ENCODE data around the gene YIPF3. TPM values are rescaled to one million over a fixed set of nuclear protein-coding genes. Genes with fewer than 3 reads are reported as not detected.

Gene YIPF3
- total and polyA plus RNA-seq, 4 donors = 81.3 to 119 (median 96.2) TPM

GRCh38 chr6:43503443-43503842 lies 13.3 kb downstream of the YIPF3 start:
- no peak for TF ChIP-seq CTCF (IDR thresholded peaks at IDR 0.05; ENCODE audit: control extremely low read depth, extremely low read depth)
- Histone ChIP-seq H3K4me1 (ENCODE audit: control insufficient read depth in 5 of 5, insufficient read depth in 5 of 5, low read length in 5 of 5) (peaks cover 0 to 8% (median 0%) of the 10 kb centered on the region in 5 donors), H3K36me3 (ENCODE audit: control insufficient read depth in 4 of 4, insufficient read depth in 4 of 4, low read length in 4 of 4) (peaks cover 9 to 61% (median 25%) of the 10 kb centered on the region in 4 donors), H3K9ac (ENCODE audit: insufficient read depth in 1 of 2, low read length in 2 of 2) (no peak overlapping the region), H3K27ac (ENCODE audit: low read depth in 1 of 2, low read length in 1 of 2) (no peak overlapping the region), H3K4me3 (no peak overlapping the region), H3K9me3 (ENCODE audit: control insufficient read depth in 4 of 4, insufficient read depth in 3 of 4, low read length in 3 of 4) (no peaks in the 10 kb centered on the region), H3K27me3 (ENCODE audit: control insufficient read depth in 3 of 3, insufficient read depth in 3 of 3, low read length in 2 of 3) (peaks cover 0 to 4% (median 0%) of the 10 kb centered on the region in 3 donors)
- 90 to 96% methylated on average over 8 of the region's 8 CpGs for WGBS, 2 donors
- no peak for ATAC-seq (ENCODE audit: insufficient read depth, low FRiP score)
- no peak for DNase-seq

GRCh38 chr6:43502666-43503065 lies 14.1 kb downstream of the YIPF3 start:
- Histone ChIP-seq H3K9me3 (ENCODE audit: control insufficient read depth in 4 of 4, insufficient read depth in 3 of 4, low read length in 3 of 4) (no peaks in the 10 kb centered on the region), H3K4me3 (no peak overlapping the region), H3K4me1 (ENCODE audit: control insufficient read depth in 5 of 5, insufficient read depth in 5 of 5, low read length in 5 of 5) (peaks cover 0 to 8% (median 0%) of the 10 kb centered on the region in 5 donors), H3K27me3 (ENCODE audit: control insufficient read depth in 3 of 3, insufficient read depth in 3 of 3, low read length in 2 of 3) (no peaks in the 10 kb centered on the region), H3K36me3 (ENCODE audit: control insufficient read depth in 4 of 4, insufficient read depth in 4 of 4, low read length in 4 of 4) (peaks cover 9 to 64% (median 28%) of the 10 kb centered on the region in 4 donors), H3K27ac (ENCODE audit: low read depth in 1 of 2, low read length in 1 of 2) (no peak overlapping the region), H3K9ac (ENCODE audit: insufficient read depth in 1 of 2, low read length in 2 of 2) (no peak overlapping the region)
- WGBS, 2 donors = 96 to 97% methylated on average over 4 of the region's 4 CpGs
- ATAC-seq (ENCODE audit: insufficient read depth, low FRiP score) (no peak), DNase-seq (no peak)
- TF ChIP-seq CTCF (IDR thresholded peaks at IDR 0.05; ENCODE audit: control extremely low read depth, extremely low read depth) = no peak

GRCh38 chr6:43500921-43501320 lies 15.8 kb downstream of the YIPF3 start:
- no peak for TF ChIP-seq CTCF (IDR thresholded peaks at IDR 0.05; ENCODE audit: control extremely low read depth, extremely low read depth)
- WGBS, 2 donors = 95 to 96% methylated on average over 3 of the region's 3 CpGs
- Histone ChIP-seq H3K9me3 (ENCODE audit: control insufficient read depth in 4 of 4, insufficient read depth in 3 of 4, low read length in 3 of 4) (no peaks in the 10 kb centered on the region), H3K4me1 (ENCODE audit: control insufficient read depth in 5 of 5, insufficient read depth in 5 of 5, low read length in 5 of 5) (peaks cover 0 to 14% (median 0%) of the 10 kb centered on the region in 5 donors), H3K27ac (ENCODE audit: low read depth in 1 of 2, low read length in 1 of 2) (no peak overlapping the region), H3K36me3 (ENCODE audit: control insufficient read depth in 4 of 4, insufficient read depth in 4 of 4, low read length in 4 of 4) (peaks cover 9 to 66% (median 29%) of the 10 kb centered on the region in 4 donors), H3K27me3 (ENCODE audit: control insufficient read depth in 3 of 3, insufficient read depth in 3 of 3, low read length in 2 of 3) (no peaks in the 10 kb centered on the region), H3K9ac (ENCODE audit: insufficient read depth in 1 of 2, low read length in 2 of 2) (no peak overlapping the region), H3K4me3 (no peak overlapping the region)
- ATAC-seq (ENCODE audit: insufficient read depth, low FRiP score) (no peak), DNase-seq (no peak)

Data from lung (tissue), 12 donors.